ENCODE data around the gene DPM2. TPM values are rescaled to one million over a fixed set of nuclear protein-coding genes. Genes with fewer than 3 reads are reported as not detected.

Gene DPM2
- total RNA-seq, 4 donors from 2014 or later: 7.5 to 14.2 (median 9.6) TPM

- TF ChIP-seq CTCF (IDR thresholded peaks at IDR 0.05; ENCODE audit: low read depth): no peak
These were observed 2.9 kb upstream of the DPM2 start for GRCh38 chr9:127940593-127940992.

DNA sequence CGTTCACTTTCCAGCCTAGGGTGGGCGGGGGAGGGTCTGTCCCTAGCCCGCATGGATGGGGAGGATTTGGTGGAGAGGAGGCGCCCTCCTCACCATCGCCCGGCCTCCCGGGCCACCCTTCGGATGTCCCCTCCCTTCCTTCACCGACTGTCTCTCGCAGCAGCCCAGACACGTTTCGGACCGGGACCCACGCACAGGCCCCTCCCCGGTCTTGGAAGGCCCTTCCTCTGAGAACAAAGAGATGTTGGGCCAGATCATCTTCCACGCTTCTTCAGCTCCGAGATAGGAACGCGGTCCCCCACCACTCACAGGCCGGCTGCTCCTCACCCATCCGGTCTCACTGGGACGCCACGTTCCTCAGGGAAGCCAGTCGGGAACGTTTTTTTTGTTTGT, 640 bp upstream of the DPM2 start:
- TF ChIP-seq CTCF (IDR thresholded peaks at IDR 0.05; ENCODE audit: low read depth): no peak

DNA sequence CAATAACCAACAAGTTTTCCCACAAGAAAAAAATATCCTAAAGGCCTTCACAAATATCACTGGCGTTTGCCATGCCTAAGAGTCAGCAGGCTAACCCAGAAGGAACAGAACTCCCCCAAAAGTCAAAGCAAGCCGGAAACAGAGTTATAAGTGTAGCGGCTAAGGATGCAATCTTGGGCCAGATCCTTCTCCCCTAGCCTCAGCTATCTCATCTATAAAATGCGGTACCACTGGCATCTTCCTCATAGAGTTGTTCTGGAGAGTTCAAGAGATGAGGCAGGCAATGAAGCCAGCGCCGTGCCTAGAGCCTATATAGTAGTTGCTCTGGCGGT, 632 bp downstream of the DPM2 start:
- TF ChIP-seq CTCF (IDR thresholded peaks at IDR 0.05; ENCODE audit: low read depth): no peak

DNA sequence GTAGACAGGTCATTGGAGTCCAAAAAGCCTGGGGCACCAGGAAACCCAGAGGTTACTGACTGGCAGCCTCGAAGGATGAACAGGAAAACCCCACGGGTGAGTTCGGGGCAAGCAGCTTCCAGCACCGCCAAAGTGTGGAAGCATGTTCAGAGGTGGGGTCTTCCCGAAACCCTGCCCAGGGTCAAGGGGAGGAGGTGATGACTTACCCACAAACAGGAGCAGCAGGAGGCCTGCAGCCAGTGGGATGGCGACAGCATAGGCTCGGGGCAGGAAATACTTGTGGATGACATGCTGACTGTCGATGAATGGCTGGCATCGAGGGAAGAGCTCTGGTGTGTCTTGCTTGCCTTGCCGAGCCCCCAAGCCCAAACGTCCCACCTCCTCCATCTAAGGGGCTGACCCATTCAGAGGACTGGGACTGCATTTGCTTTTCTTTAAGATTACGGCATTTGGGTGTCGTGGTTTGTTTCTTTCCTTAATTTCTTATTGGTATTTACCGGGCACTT, 1.3 kb downstream of the DPM2 start:
- no peak for TF ChIP-seq CTCF (IDR thresholded peaks at IDR 0.05; ENCODE audit: low read depth)

DNA sequence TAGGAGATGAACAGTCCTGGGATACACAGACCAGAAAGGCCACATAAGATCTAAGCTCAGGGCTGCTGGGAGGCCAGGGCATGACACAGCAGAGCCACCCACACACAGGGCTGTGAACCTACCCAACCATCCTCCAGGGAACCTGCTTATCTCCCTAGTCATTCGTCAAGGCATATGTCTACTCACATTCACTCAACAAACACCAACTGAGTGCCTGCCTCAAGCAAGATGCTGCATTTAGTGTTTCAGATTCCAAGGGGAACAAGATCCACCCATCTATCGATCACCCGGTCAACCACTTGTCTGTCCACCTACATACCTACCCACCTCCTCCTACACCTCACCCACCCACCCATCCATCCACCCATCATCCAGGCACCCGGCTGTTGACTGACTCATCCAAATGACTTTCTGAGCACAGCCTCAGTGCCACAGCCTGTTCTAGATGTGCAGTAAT, 1.9 kb downstream of the DPM2 start:
- no peak for TF ChIP-seq CTCF (IDR thresholded peaks at IDR 0.05; ENCODE audit: low read depth)

DNA sequence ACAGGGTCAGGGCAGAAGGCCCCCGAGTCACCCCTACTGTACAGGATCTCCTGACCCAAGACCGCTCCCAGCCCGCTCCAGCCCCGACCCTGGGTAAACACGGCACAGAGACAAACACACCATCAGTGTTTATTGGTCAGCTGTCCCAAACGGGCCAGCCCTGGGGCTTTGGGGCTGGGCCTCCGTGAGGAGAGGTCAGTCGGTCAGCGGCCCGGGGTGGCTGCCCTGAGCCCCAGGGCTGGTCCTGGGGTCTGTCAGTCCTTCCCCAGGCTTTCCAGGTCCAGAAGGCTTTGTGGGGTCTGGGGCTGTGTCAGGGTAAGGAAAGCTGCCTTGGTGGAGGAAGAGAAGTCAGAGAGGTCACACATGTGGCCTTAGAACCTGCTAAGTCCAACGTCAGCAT, 2.7 kb downstream of the DPM2 start:
- TF ChIP-seq CTCF (IDR thresholded peaks at IDR 0.05; ENCODE audit: low read depth): no peak

DNA sequence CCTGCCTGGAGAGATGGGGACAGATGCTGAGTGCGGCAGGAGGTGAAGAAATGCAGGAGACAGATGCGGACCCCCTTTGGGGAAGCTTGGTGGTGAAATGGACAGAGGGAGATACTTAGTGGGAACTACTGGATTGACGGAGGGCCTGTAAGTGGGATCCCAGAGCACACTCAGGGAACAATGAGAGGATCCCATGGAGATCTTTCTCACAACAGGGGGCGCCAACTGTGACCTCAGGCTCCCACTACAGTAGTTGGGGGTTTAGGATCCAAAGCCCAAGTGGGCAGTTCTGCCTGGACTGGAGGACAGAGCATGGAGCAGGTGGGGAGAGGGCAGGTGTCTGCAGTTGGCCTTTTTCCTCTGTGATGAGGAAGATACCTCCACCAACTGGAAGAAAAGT, 3.4 kb downstream of the DPM2 start:
- TF ChIP-seq CTCF (IDR thresholded peaks at IDR 0.05; ENCODE audit: low read depth): no peak
